ACC112 (cell line): Measurements from ENCODE around the gene METRN.
A peak's percentile ranks its signal among the peaks of the same experiment; 100 is the strongest.

Source experiments
- H2AFZ ChIP-seq: fragments of 200-600 bp; sonication (generic); one replicate; pipeline ENCODE4 v1.6.0; 2017; ENCODE audit warnings: antibody characterized with exemption, low read length; ENCODE audit not compliant: unreplicated experiment
- H3K27ac ChIP-seq: fragments of 200-600 bp; sonication (generic); 2 replicates; pipeline ENCODE4 v1.5.1; 2014; ENCODE audit warnings: low read depth, mild to moderate bottlenecking, antibody characterized with exemption, low read length, moderate library complexity
- H3K27me3 ChIP-seq: fragments of 200-600 bp; sonication (generic); 2 replicates; pipeline ENCODE4 v1.6.1; 2014; ENCODE audit warnings: mild to moderate bottlenecking, antibody characterized with exemption, low read length, moderate library complexity, mixed read lengths; ENCODE audit not compliant: insufficient read depth
- H3K36me3 ChIP-seq: fragments of 200-600 bp; sonication (generic); 2 replicates; pipeline ENCODE4 v1.6.1; 2016; ENCODE audit warnings: mild to moderate bottlenecking, antibody characterized with exemption, low read length, moderate library complexity, mixed read lengths; ENCODE audit not compliant: insufficient read depth
- H3K4me1 ChIP-seq: fragments of 200-600 bp; sonication (generic); one replicate; pipeline ENCODE4 v1.6.1; 2016; ENCODE audit warnings: low read length, mixed read lengths; ENCODE audit not compliant: insufficient read depth, unreplicated experiment, control insufficient read depth
- H3K4me3 ChIP-seq: fragments of 200-600 bp; sonication (generic); 2 replicates; pipeline ENCODE4 v1.5.1; 2014; ENCODE audit warnings: mild to moderate bottlenecking, low read depth, low read length
- H3K79me2 ChIP-seq: fragments of 200-600 bp; sonication (generic); one replicate; pipeline ENCODE4 v1.6.0; 2016; ENCODE audit warnings: low read length; ENCODE audit not compliant: control insufficient read depth, unreplicated experiment, insufficient read depth

METRN gene

DNA sequence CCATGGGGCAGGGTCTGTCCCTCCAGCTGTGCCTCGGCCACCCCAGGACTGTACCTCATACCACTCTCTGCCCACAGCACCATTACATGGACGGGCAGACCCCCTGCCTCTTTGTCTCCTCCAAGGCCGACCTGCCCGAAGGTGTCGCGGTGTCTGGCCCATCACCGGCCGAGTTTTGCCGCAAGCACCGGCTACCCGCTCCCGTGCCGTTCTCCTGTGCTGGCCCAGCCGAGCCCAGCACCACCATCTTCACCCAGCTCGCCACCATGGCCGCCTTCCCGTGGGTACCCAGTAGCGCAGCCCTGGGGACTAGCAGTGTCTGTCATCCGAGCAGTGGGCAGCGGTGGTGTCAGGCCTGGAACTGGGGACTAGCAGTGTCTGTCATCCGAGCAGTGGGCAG, 42.1 kb upstream of the METRN start:
- Histone ChIP-seq H3K36me3 (peaks cover 17% of the 10 kb centered on the region; the same call in 1 of the 2 replicates), H3K27ac (no peak overlapping the region), H3K4me3 (no peak overlapping the region), H3K27me3 (no peaks in the 10 kb centered on the region), H2AFZ (no peak overlapping the region), H3K79me2 (peaks cover 15% of the 10 kb centered on the region), H3K4me1 (no peaks in the 10 kb centered on the region)

DNA sequence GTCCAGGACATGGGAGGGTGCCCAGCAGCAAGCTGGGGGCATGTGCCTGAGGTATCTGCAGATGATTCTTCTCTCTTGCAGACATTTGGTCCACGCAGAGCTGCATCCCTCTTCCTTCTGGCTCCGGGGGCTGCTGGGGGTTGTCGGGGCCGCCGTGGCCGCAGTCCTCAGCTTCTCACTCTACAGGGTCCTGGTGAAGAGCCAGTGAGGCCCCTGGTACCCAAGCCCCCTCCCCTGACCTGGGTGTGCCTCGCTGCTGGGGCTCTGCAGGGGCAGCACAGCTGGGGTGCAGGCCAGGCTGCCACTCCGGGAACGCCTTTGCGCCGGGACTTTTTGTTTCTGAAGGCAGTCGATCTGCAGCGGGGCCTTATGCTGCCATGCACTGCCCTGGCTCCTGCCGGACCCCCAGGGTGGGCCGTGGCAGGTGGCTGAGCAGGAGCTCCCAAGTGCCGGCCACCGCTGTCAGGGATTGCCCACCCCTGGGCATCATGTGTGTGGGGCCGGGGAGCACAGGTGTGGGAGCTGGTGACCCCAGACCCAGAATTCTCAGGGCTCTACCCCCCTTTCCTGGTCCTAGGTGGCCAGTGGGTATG, 41.4 kb upstream of the METRN start:
- Histone ChIP-seq H3K79me2 (peaks cover 10% of the 10 kb centered on the region), H3K4me1 (no peaks in the 10 kb centered on the region), H3K4me3 (no peak overlapping the region), H2AFZ (no peak overlapping the region), H3K36me3 (peaks cover 17% of the 10 kb centered on the region; the same call in 1 of the 2 replicates), H3K27ac (no peak overlapping the region), H3K27me3 (no peaks in the 10 kb centered on the region)

DNA sequence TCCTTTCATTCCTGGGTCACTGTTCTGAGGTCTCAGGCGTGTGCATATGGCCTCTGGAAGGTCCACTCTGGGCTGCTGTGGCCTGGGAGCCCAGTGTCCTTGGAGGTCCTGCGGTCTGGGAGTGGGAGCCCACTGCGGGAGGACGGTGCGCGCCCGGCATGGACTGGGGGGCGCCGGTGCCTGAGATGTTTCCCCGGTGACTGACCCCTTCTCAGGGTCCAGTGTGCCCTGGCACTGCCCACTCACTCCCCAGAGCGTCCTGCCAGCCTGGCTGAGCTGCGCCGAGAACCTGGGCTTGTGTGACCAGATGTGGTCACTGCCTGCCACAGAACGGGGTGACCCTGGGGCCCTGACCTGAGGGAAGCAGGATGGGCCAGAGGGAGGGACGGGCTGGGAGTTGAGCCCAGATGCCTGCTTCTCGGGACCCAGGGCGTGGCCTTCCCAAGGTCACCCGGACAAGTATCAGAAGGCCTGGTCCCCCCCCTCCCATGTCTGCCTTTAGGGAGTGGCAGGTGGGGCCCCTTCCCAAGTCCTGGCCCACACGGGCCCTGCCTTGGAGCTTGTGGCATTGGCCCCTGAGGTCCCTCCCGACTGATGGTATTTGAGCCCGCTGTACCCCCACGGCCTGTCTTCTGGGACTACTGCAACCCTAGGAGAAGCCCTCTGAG, 40.6 kb upstream of the METRN start:
- Histone ChIP-seq H3K27ac (no peak overlapping the region), H3K4me3 (no peak overlapping the region), H3K36me3 (peaks cover 17% of the 10 kb centered on the region; the same call in 1 of the 2 replicates), H2AFZ (no peak overlapping the region), H3K79me2 (peaks cover 2% of the 10 kb centered on the region), H3K4me1 (no peaks in the 10 kb centered on the region), H3K27me3 (no peaks in the 10 kb centered on the region)

DNA sequence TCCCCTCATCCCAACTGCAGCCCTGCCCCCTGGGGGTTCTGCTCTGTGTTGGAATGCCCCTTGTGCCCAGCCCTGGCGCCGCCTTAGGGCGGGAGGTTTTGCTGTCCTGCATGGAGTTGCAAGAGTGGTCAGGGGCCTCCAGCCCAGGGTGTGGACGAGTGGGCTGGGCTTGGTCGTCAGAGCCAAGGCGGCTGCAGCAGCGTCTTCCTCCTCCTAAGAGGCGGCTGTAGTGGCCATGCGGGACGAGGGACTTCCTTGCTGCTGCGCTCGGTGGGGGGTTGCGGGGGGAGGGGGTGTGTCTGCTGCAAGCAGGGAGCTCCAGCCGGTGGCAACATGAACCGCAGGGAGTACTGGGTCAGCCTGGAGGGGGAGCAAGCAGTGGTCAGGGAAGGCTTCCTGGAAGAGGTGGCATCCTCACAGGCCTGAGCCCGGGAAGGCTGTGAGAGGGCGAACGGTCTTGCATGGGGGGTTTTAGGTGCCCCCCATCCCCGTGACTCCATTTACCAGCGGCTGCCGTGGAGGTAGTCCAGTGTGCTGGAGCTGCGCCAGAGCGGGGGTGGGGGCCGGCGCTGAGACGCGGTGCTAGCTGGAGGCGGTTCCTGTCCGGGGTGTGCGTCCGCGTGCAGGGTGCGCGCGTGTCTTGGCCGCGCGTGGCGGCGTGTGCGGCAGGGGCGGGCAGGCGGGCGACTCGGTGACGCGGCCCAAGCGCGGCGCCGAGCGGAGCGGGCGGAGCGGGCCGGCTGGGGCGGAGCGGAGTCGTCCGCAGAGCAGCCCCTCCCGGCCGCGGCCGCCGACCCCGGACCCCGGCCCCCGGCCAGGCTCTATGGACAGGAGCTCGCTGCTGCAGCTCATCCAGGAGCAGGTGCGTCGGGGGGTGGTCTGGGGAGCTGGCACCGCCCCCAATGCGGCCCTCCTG, 39.7 kb upstream of the METRN start, which contains the start of gene RHBDL1:
Gene RHBDL1 (plus strand): TSS at position 704 of the 916 bp plus-strand sequence. CDS start 120 bp downstream, at position 824.
- Histone ChIP-seq H3K4me1 (no peaks in the 10 kb centered on the region), H2AFZ (no peak within 1 kb of the TSS), H3K4me3 (peak within 1 kb of the TSS; percentile 54; the same call in 1 of the 2 replicates), H3K27me3 (no peaks in the 10 kb centered on the region), H3K27ac (no peak within 1 kb of the TSS), H3K79me2 (no peaks in the 10 kb centered on the region), H3K36me3 (peaks cover 15% of the 10 kb centered on the region; the same call in 1 of the 2 replicates)

DNA sequence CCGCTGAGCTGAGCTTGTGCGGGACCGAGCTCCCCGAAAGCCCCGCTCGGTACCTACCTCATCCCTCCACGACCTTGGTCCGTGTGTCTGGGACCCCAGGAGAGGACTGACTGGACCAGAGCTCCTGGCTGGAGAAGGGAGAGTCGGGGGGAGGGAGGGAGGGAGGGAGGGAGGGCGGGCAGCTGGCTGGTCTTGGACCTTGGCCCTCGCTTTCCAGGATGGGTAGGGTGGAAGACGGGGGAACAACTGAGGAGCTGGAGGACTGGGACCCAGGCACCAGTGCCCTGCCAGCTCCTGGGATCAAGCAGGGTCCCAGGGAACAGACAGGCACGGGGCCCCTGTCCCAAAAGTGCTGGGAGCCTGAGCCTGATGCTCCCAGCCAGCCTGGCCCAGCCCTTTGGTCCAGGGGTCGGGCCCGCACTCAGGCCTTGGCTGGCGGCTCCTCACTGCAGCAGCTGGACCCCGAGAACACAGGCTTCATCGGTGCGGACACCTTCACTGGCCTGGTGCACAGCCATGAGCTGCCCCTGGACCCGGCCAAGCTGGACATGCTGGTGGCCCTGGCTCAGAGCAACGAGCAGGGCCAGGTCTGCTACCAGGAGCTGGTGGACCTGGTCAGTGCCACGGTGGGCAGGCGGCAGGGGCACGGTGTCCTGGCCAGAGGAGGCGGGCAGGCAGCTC, 38.9 kb upstream of the METRN start:
- H3K27me3 ChIP-seq: no peaks in the 10 kb centered on the region
- H3K4me3 ChIP-seq: no peak overlapping the region
- H3K27ac ChIP-seq: no peak overlapping the region
- H2AFZ ChIP-seq: no peak overlapping the region
- peaks cover 7% of the 10 kb centered on the region for H3K79me2 ChIP-seq
- no peaks in the 10 kb centered on the region for H3K4me1 ChIP-seq
- peaks cover 11% of the 10 kb centered on the region; the same call in 1 of the 2 replicates for H3K36me3 ChIP-seq

DNA sequence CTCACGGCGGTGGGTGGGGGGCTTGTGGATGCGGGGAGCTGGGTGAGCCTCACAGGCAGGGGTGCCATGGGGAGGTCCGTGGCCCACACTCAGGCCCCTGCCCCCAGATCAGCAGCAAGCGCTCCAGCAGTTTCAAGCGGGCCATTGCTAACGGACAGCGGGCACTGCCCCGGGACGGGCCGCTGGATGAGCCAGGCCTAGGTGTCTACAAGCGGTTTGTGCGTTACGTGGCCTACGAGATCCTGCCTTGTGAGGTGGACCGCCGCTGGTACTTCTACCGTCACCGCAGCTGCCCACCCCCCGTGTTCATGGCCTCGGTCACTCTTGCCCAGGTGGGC, 38.4 kb upstream of the METRN start:
- no peak overlapping the region for H2AFZ ChIP-seq
- no peak overlapping the region for H3K4me3 ChIP-seq
- H3K27me3 ChIP-seq: no peaks in the 10 kb centered on the region
- no peak overlapping the region for H3K27ac ChIP-seq
- peaks cover 12% of the 10 kb centered on the region for H3K79me2 ChIP-seq
- H3K36me3 ChIP-seq: peaks cover 7% of the 10 kb centered on the region; the same call in 1 of the 2 replicates
- peaks cover 5% of the 10 kb centered on the region for H3K4me1 ChIP-seq

DNA sequence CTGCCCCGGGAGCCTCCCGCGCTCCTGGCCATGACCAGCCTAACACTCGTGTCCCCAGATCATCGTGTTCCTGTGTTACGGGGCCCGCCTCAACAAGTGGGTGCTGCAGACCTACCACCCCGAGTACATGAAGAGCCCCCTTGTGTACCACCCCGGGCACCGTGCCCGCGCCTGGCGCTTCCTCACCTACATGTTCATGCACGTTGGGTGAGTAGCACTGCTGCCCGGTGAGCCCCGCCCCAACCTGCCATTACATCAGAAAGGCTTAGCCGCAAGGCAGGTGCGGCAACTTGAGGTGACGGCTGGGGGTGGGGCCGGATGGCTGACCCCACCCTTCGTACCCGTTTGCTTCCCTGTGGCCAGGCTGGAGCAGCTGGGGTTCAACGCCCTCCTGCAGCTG, 38.0 kb upstream of the METRN start:
- peaks cover 8% of the 10 kb centered on the region for H3K4me1 ChIP-seq
- H3K27me3 ChIP-seq: no peaks in the 10 kb centered on the region
- no peak overlapping the region for H2AFZ ChIP-seq
- H3K36me3 ChIP-seq: peaks cover 10% of the 10 kb centered on the region; the same call in 1 of the 2 replicates
- no peak overlapping the region for H3K27ac ChIP-seq
- H3K4me3 ChIP-seq: no peak overlapping the region
- peaks cover 16% of the 10 kb centered on the region for H3K79me2 ChIP-seq

DNA sequence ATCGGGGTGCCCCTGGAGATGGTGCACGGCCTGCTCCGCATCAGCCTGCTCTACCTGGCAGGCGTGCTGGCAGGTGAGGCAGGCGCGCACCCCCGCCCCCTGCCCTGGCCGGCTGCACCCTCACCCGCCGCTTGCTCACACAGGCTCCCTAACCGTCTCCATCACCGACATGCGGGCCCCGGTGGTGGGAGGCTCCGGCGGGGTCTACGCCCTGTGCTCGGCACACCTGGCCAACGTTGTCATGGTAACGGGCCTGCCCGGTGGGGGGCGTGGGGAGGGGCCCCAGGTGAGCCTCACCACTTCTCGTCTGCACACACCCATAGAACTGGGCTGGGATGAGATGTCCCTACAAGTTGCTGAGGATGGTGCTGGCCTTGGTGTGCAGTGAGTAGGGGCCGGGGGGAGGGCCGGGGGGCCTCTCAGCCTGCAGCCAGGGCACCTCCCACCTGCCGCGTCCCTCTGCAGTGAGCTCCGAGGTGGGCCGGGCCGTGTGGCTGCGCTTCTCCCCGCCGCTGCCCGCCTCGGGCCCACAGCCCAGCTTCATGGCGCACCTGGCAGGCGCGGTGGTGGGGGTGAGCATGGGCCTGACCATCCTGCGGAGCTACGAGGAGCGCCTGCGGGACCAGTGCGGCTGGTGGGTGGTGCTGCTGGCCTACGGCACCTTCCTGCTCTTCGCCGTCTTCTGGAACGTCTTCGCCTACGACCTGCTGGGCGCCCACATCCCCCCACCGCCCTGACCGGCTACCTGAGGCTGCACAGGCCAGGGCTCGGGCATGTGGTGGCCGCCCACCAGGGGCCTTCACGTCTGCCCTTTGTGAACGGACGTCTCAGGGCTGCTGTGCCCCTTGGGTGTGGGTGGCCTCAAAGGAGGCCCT, 37.4 kb upstream of the METRN start:
- H3K36me3 ChIP-seq: peaks cover 9% of the 10 kb centered on the region; the same call in 1 of the 2 replicates
- peaks cover 14% of the 10 kb centered on the region for H3K4me1 ChIP-seq
- H2AFZ ChIP-seq: no peak overlapping the region
- no peak overlapping the region for H3K4me3 ChIP-seq
- peaks cover 22% of the 10 kb centered on the region for H3K79me2 ChIP-seq
- H3K27me3 ChIP-seq: no peaks in the 10 kb centered on the region
- H3K27ac ChIP-seq: no peak overlapping the region

DNA sequence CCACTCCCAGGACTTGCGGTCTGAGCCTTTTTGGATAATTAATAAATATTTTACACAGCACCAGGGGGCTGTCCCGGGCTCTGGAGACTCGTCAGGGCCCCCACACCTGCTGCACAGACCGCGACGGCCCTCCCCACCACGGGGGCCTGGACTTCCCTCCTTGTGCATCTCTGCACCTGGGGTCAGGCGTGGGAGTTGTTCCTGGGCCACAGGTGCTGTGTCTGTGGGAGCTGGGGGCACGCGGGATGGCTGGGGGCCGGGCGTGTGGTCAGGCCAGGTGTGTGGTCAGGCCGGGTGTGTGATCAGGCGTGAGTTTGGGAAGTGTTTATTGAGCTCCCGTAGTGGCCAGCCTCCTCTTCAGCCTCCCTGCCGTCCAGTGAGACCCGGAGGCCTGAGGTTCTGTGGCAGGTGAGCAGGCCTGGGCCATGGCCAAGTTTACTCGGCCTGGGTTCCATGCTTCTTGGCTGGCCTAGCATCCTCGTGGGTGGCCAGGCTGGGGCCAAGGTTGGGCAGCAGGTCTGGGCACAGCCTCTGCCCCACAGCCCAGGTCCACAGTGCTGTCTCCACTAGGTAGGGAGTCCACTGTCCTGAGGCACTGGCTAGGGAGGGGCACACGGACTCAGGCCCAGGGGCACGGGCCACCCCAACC, 36.6 kb upstream of the METRN start:
- peaks cover 30% of the 10 kb centered on the region for H3K79me2 ChIP-seq
- no peak overlapping the region for H3K4me3 ChIP-seq
- H3K27me3 ChIP-seq: no peaks in the 10 kb centered on the region
- H3K36me3 ChIP-seq: peaks cover 16% of the 10 kb centered on the region; the same call in 1 of the 2 replicates
- H3K4me1 ChIP-seq: peaks cover 20% of the 10 kb centered on the region
- H2AFZ ChIP-seq: no peak overlapping the region
- no peak overlapping the region for H3K27ac ChIP-seq
